Ascending aorta (tissue), 2 donors: ENCODE measurements around the gene UBE2F. TPM values are rescaled to one million over a fixed set of nuclear protein-coding genes. Genes with fewer than 3 reads are reported as not detected.

Experiments used
- DNase-seq, 2 donors: peaks; one replicate each; pipeline ENCODE4 v3.0.0-alpha.2; 2019; ENCODE audit warnings: low spot score in 2 of 2
- H3K27ac ChIP-seq, 2 donors: fragments of 200-600 bp; sonication (generic); one replicate each; pipeline ENCODE4 v1.5.1; 2016 to 2017; ENCODE audit warnings: mild to moderate bottlenecking in 1 of 2
- H3K27me3 ChIP-seq: fragments of 200-600 bp; sonication (generic); one replicate; pipeline ENCODE4 v1.5.1; 2017
- H3K36me3 ChIP-seq, 2 donors: fragments of 200-600 bp; sonication (generic); one replicate each; pipeline ENCODE4 v1.5.1; 2016
- H3K4me1 ChIP-seq, 2 donors: fragments of 200-600 bp; sonication (generic); one replicate each; pipeline ENCODE4 v1.5.1; 2016 to 2017; ENCODE audit warnings: mild to moderate bottlenecking in 1 of 2
- H3K4me3 ChIP-seq, 2 donors: fragments of 200-600 bp; sonication (generic); one replicate each; pipeline ENCODE4 v1.5.1; 2016 to 2017; ENCODE audit warnings: mild to moderate bottlenecking in 1 of 2
- H3K9me3 ChIP-seq, 2 donors: fragments of 200-600 bp; sonication (generic); one replicate each; pipeline ENCODE4 v1.5.1; 2016
- intact Hi-C: fragments of 100-400 bp; cut with DNase I; formaldehyde crosslinking; loops from one replicate; pipeline ENCODE4 v1.15.1; 2023
- total RNA-seq: library from RNA; depleted of rRNA; stranded (reverse); fragments of >200 nt; gene quantifications from one replicate; pipeline ENCODE4 v1.1.0, GENCODE V29; 2016
- TF ChIP-seq, protein P1 (sequence below), 3 experiments: fragments of 200-600 bp in 2 of 3; fragments of 450-650 bp in 1 of 3; sonication (generic) in 2 of 3; IDR thresholded peaks; one replicate each; pipeline ENCODE4 v1.5.1; 2016 to 2019; ENCODE audit warnings: antibody characterized with exemption in 3 of 3, mild to moderate bottlenecking in 1 of 3, moderate library complexity in 1 of 3

Gene UBE2F
- total RNA-seq, 1 donor from 2014 or later, result 50.7 TPM

DNA sequence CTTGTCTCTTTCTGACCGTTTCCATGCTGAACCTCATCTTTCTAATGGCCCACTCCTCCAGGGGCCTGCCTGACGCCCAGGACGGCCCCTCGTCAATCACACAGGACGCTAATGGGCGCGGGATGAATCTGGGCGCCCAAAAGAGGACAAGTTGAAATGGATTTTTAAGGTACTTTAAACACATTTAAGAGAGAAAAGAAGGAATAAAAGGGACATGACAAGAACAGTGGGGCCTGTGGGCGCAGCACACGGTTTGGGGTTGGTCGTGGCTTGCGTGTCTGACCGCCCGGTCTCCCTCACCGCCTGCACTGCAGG lies 607 bp upstream of the UBE2F start:
- Histone ChIP-seq H3K27ac (peak overlapping the region; percentile 40 to 61), H3K9me3 (peaks cover 8 to 9% of the 10 kb centered on the region in 2 donors), H3K27me3 (no peaks in the 10 kb centered on the region), H3K4me3 (peak overlapping the region; percentile 82 to 87), H3K36me3 (no peaks in the 10 kb centered on the region), H3K4me1 (peaks cover 20 to 31% of the 10 kb centered on the region in 2 donors)
- DNase-seq, result no peak
- intact Hi-C loops, result loop anchor here (1.0 to 2.0 kb wide), 4 partner anchors 31 to 107 kb away; partner anchors contain the start of gene RAMP1
- TF ChIP-seq, protein P1, sequence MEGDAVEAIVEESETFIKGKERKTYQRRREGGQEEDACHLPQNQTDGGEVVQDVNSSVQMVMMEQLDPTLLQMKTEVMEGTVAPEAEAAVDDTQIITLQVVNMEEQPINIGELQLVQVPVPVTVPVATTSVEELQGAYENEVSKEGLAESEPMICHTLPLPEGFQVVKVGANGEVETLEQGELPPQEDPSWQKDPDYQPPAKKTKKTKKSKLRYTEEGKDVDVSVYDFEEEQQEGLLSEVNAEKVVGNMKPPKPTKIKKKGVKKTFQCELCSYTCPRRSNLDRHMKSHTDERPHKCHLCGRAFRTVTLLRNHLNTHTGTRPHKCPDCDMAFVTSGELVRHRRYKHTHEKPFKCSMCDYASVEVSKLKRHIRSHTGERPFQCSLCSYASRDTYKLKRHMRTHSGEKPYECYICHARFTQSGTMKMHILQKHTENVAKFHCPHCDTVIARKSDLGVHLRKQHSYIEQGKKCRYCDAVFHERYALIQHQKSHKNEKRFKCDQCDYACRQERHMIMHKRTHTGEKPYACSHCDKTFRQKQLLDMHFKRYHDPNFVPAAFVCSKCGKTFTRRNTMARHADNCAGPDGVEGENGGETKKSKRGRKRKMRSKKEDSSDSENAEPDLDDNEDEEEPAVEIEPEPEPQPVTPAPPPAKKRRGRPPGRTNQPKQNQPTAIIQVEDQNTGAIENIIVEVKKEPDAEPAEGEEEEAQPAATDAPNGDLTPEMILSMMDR (IDR thresholded peaks at IDR 0.05), result no peak

DNA sequence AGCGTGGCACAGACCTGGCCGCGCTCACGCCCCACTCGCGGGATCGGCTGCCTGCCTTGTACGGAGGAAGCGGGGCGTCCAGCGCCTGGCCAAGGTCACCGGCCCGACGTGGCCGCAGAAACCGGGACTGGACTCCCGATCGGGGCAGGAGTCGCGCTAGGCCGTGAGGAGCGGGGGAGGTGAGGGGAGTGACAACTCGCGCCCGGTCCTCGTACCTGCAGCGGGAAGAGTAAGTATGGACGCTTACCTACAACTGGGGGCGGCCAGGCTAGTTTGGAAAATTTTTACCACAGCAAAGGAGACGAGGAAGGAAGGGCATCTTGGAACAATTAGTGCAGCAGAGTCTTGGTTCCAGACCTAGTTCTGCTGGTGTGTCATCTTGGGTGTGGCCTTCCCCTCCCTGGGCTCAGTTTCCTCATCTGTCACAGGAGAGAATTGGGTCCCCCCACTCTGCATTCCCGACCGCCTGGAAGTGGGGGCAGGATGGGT lies 693 bp downstream of the UBE2F start:
- peak overlapping the region; percentile 23 to 69 for H3K27ac ChIP-seq
- H3K4me3 ChIP-seq, result peak overlapping the region; percentile 82 to 87
- peaks cover 0 to 3% of the 10 kb centered on the region in 2 donors for H3K9me3 ChIP-seq
- no peaks in the 10 kb centered on the region for H3K27me3 ChIP-seq
- TF ChIP-seq, protein P1 (IDR thresholded peaks at IDR 0.05), result no peak
- peaks cover 20 to 31% of the 10 kb centered on the region in 2 donors for H3K4me1 ChIP-seq
- no peaks in the 10 kb centered on the region for H3K36me3 ChIP-seq
- no peak for DNase-seq
- intact Hi-C loops, result loop anchor here (2.0 kb wide), 2 partner anchors 29 to 45 kb away; no protein-coding TSS in a partner anchor

DNA sequence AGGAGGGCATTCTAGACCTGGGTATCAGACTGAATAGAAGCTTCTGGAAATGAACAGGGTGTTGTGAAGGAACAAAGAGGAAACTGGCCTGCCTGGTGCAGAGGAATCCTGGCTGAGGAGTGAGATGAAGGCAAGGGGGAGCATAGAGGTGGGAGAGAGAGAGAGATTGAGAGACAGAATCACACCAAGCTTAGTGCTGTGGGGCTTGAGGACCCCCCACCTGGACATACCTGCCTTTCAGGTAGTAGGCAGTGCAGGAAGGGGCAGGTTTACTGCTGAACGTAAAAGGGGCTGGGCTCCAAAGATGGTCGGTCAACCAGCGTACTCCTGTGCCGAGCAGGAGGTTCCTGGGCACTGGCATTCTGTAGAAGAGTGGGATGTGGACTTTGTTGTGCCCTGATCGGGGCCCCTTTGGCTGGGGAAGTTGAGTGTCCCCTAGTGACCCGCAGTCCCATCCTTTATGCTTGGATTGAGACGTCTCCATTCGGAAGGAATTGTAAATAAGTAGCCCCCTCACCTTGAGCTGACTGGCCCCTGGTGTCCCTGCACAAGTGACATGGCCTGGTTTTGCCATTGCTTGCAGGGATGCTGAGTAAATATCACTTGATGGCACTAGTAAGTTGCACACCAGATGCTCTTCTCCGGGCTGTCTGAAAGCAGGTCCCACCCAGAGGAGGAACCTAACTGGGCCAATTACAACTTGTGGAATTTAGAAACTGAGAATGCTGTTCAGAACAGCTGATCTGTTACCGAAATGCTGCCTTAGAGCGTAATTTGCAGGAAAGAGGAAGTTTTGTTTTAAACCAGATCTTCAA lies 1.4 kb downstream of the UBE2F start:
- H3K27ac ChIP-seq, result peak overlapping the region; percentile 23 to 69
- no peaks in the 10 kb centered on the region for H3K27me3 ChIP-seq
- DNase-seq, result peak in 1 of 2 donors; percentile 19
- H3K9me3 ChIP-seq, result no peaks in the 10 kb centered on the region
- TF ChIP-seq, protein P1 (IDR thresholded peaks at IDR 0.05), result no peak
- intact Hi-C loops, result no loop called here
- peaks cover 20 to 31% of the 10 kb centered on the region in 2 donors for H3K4me1 ChIP-seq
- H3K36me3 ChIP-seq, result peaks cover 0 to 3% of the 10 kb centered on the region in 2 donors
- peak overlapping the region; percentile 82 to 87 for H3K4me3 ChIP-seq

DNA sequence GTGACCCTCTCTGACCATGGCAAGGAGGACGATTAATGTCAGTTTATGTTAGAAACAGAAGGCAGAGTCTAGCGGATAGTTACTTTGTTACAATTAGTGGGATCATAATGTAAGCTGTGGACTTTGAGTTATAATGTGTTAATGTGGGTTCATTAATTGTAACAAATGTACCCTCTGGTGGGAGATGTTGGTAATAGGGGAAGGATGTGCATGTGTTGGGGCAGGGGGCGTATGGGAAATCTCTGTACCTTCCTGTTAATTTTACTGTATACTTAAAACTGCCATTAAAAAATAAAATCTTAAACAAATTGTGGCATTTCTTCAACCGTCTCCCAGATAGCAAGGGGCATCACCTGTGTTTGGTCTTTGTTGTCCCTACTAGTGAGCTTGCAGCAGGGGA lies 4.8 kb downstream of the UBE2F start:
- Histone ChIP-seq H3K27me3 (no peaks in the 10 kb centered on the region), H3K4me3 (no peak overlapping the region), H3K9me3 (no peaks in the 10 kb centered on the region), H3K27ac (no peak overlapping the region), H3K36me3 (peaks cover 14 to 17% of the 10 kb centered on the region in 2 donors), H3K4me1 (peaks cover 16 to 27% of the 10 kb centered on the region in 2 donors)
- no peak for DNase-seq
- intact Hi-C loops, result no loop called here
- TF ChIP-seq, protein P1 (IDR thresholded peaks at IDR 0.05), result no peak

DNA sequence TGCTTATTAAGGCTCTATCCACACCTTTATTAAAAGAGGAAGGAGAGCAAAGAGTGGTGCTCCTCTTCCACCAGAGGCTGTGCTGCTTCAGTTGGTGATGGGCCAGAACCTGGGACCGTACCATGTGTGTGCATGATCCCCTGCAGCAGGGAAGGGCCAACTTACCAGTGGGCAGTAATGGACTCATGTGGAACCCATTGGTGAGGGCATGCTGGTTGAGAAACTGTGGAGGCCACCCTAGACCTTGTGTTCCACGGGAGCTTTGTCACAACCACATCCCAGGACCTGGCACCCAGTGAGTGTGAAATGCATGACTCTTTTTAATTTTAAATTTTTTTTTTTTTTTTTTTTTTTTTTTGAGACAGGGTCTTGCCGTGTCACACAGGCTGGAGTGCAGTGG lies 5.4 kb downstream of the UBE2F start:
- no peaks in the 10 kb centered on the region for H3K27me3 ChIP-seq
- no peak overlapping the region for H3K27ac ChIP-seq
- no peak for DNase-seq
- intact Hi-C loops, result no loop called here
- peaks cover 16 to 27% of the 10 kb centered on the region in 2 donors for H3K4me1 ChIP-seq
- no peaks in the 10 kb centered on the region for H3K9me3 ChIP-seq
- no peak overlapping the region for H3K4me3 ChIP-seq
- TF ChIP-seq, protein P1 (IDR thresholded peaks at IDR 0.05), result no peak
- peaks cover 14 to 17% of the 10 kb centered on the region in 2 donors for H3K36me3 ChIP-seq
